GM23338 (cell line): ENCODE data around the gene RPS19BP1. TPM values are rescaled to one million over a fixed set of nuclear protein-coding genes. Genes with fewer than 3 reads are reported as not detected.
A peak's percentile ranks its signal among the peaks of the same experiment; 100 is the strongest.

Experiments
- ATAC-seq: fragments of 200-7000 bp; cut with Tn5 transposase; 3 replicates; pipeline ENCODE4 v1.9.1; 2020
- DNase-seq: peaks from one replicate; pipeline ENCODE4 v3.0.0-alpha.2; 2015; ENCODE audit warnings: low spot score
- H2AFZ ChIP-seq: fragments of 200-600 bp; sonication (generic); 2 replicates; pipeline ENCODE4 v1.8.0; 2016; ENCODE audit warnings: antibody characterized with exemption, mild to moderate bottlenecking, moderate library complexity
- H3F3A ChIP-seq: fragments of 200-600 bp; sonication (generic); replicated peaks from 2 replicates; pipeline ENCODE4 v1.8.0; 2017; ENCODE audit warnings: antibody characterized with exemption, mixed run types, low read depth
- H3K27ac ChIP-seq: fragments of 200-600 bp; sonication (generic); 2 replicates; pipeline ENCODE4 v1.6.1; 2016; ENCODE audit warnings: low read depth
- H3K27me3 ChIP-seq: fragments of 200-600 bp; sonication (generic); 2 replicates; pipeline ENCODE4 v1.8.0; 2016; ENCODE audit warnings: mild to moderate bottlenecking, mixed run types, moderate library complexity; ENCODE audit not compliant: insufficient read depth
- H3K36me3 ChIP-seq: fragments of 200-600 bp; sonication (generic); 2 replicates; pipeline ENCODE4 v1.8.0; 2016; ENCODE audit warnings: mild to moderate bottlenecking; ENCODE audit not compliant: insufficient read depth
- H3K4me1 ChIP-seq: fragments of 200-600 bp; sonication (generic); 2 replicates; pipeline ENCODE4 v1.8.0; 2016; ENCODE audit warnings: mild to moderate bottlenecking, moderate library complexity; ENCODE audit not compliant: insufficient read depth
- H3K4me2 ChIP-seq: fragments of 200-600 bp; sonication (generic); 2 replicates; pipeline ENCODE4 v1.7.1; 2017; ENCODE audit warnings: mixed run types
- H3K4me3 ChIP-seq: fragments of 200-600 bp; sonication (generic); 2 replicates; pipeline ENCODE4 v1.6.1; 2016; ENCODE audit warnings: mixed run types
- H3K79me2 ChIP-seq: fragments of 200-600 bp; sonication (generic); replicated peaks from 2 replicates; pipeline ENCODE4 v1.8.0; 2017; ENCODE audit warnings: mild to moderate bottlenecking; ENCODE audit not compliant: insufficient read depth
- H3K9me2 ChIP-seq: fragments of 200-600 bp; sonication (generic); 2 replicates; pipeline ENCODE4 v1.8.0; 2017; ENCODE audit not compliant: insufficient read depth
- H4K20me1 ChIP-seq: fragments of 200-600 bp; sonication (generic); replicated peaks from 2 replicates; pipeline ENCODE4 v1.8.0; 2017; ENCODE audit warnings: mild to moderate bottlenecking; ENCODE audit not compliant: insufficient read depth
- H3K27ac Mint-ChIP-seq: 2 replicates; pipeline ENCODE4 v1.8.0; 2020; ENCODE audit warnings: inconsistent platforms, mild to moderate bottlenecking, moderate library complexity, mixed read lengths
- H3K27me3 Mint-ChIP-seq: 3 replicates; pipeline ENCODE4 v1.8.0; 2022; ENCODE audit warnings: low read depth, mild to moderate bottlenecking, moderate library complexity, mixed read lengths, inconsistent platforms; ENCODE audit not compliant: insufficient read depth, poor library complexity
- H3K36me3 Mint-ChIP-seq: 3 replicates; pipeline ENCODE4 v1.8.0; 2021; ENCODE audit warnings: low read depth, mild to moderate bottlenecking, inconsistent platforms, moderate library complexity, mixed read lengths
- H3K4me1 Mint-ChIP-seq: 3 replicates; pipeline ENCODE4 v1.8.0; 2020; ENCODE audit warnings: mild to moderate bottlenecking, inconsistent platforms, mixed read lengths
- H3K4me3 Mint-ChIP-seq: 3 replicates; pipeline ENCODE4 v1.8.0; 2021; ENCODE audit warnings: moderate library complexity, mild to moderate bottlenecking, inconsistent platforms, mixed read lengths
- H3K9me3 Mint-ChIP-seq: 3 replicates; pipeline ENCODE4 v1.8.0; 2020; ENCODE audit warnings: moderate library complexity, mild to moderate bottlenecking, inconsistent platforms, mixed read lengths
- CREB1 ChIP-seq: fragments of 250-450 bp; sonication (Bioruptor Pico); IDR thresholded peaks from 2 replicates; pipeline ENCODE4 v1.5.0; 2020; ENCODE audit warnings: low read depth, mild to moderate bottlenecking, moderate library complexity
- ETS1 ChIP-seq: IDR thresholded peaks from 2 replicates; pipeline ENCODE4 v1.6.1; 2016; ENCODE audit warnings: antibody characterized with exemption
- EZH2 ChIP-seq: fragments of 200-600 bp; sonication (generic); IDR thresholded peaks from one replicate; pipeline ENCODE4 v1.8.0; 2017; ENCODE audit warnings: antibody characterized with exemption, mild to moderate bottlenecking, low read depth; ENCODE audit not compliant: unreplicated experiment
- EZH2phosphoT487 ChIP-seq: fragments of 200-600 bp; sonication (generic); IDR thresholded peaks from one replicate; pipeline ENCODE4 v1.8.1; 2018; ENCODE audit warnings: antibody characterized with exemption; ENCODE audit not compliant: unreplicated experiment
- POLR2AphosphoS5 ChIP-seq: IDR thresholded peaks from 2 replicates; pipeline ENCODE4 v1.6.1; 2016; ENCODE audit warnings: antibody characterized with exemption, low read depth
- REST ChIP-seq: IDR thresholded peaks from one replicate; pipeline ENCODE4 v1.6.1; 2018; ENCODE audit warnings: antibody characterized with exemption; ENCODE audit not compliant: unreplicated experiment
- STAT1 ChIP-seq: IDR thresholded peaks from one replicate; pipeline ENCODE4 v1.6.1; 2016; ENCODE audit warnings: antibody characterized with exemption; ENCODE audit not compliant: unreplicated experiment
- ZNF114 ChIP-seq: fragments of 250-450 bp; sonication (Bioruptor Pico); IDR thresholded peaks from 2 replicates; pipeline ENCODE4 v1.5.0; 2020; ENCODE audit warnings: mild to moderate bottlenecking, moderate library complexity
- ZNF331 ChIP-seq: fragments of 250-450 bp; sonication (Bioruptor Pico); IDR thresholded peaks from 2 replicates; pipeline ENCODE4 v1.5.0; 2020; ENCODE audit warnings: low read depth, mild to moderate bottlenecking, moderate library complexity
- polyA plus RNA-seq: library from polyadenylated mRNA; unstranded; fragments of >200 nt; fragmentation: Nextera tagmentation; extraction: Ambion mirVana; gene quantifications from 2 replicates; pipeline ENCODE4 v1.2.1, GENCODE V29; 2016
- total RNA-seq: library from RNA; depleted of rRNA; stranded (reverse); fragments of >200 nt; shearing (Covaris generic); gene quantifications from 2 replicates; pipeline ENCODE4 v1.2.3, GENCODE V29; 2014
- TF ChIP-seq, protein P1 (sequence below): fragments of 250-450 bp; sonication (Bioruptor Pico); IDR thresholded peaks from 2 replicates; pipeline ENCODE4 v1.5.0; 2020; ENCODE audit warnings: mild to moderate bottlenecking, moderate library complexity

RPS19BP1 gene
- total and polyA plus RNA-seq, 2 experiments from 2014 or later: 153 to 215 TPM

DNA sequence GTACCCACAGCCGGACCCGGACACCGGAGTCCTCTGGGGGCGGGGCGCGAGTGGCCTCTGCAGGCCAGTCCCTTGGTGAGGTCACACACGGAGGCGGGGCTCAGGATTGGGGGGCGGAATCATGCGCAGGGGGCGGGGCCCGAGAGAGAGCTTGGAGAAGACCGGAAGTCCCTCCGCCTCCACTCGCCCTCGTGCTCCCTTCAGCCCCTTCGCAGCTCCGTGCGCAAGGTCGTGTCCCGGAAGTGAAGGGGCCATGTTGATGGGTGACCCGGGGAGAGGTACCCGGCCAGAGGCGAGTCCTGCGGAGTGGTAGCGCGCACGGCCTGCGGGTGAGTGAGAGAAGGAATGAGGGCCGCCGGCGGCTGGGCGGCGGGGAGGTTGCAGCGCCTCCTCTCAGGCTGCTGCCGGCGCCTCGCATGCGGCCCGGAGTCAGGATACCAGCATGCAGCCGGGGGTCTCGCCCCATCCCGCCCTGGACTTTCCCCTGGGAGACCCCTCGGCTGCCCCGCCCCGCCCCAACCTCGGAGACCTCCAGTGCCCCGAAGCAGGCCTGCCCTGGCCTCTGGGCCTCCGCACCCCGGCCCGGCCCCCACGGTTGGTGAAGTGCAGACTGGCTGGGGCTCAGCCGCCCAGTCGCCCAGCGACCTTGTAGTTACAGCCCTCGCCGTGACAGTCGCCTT lies 30.3 kb downstream of the RPS19BP1 start, which contains the start of gene MIEF1:
TSS of gene MIEF1 (plus strand) at position 182 of the 680 bp plus-strand sequence. CDS start 9,005 bp downstream, outside the sequence.
- Histone ChIP-seq H3K4me2 (peak within 1 kb of the TSS; percentile 98), H3K27me3 (peaks cover 40% of the 10 kb centered on the region), H3K36me3 (peaks cover 19% of the 10 kb centered on the region), H4K20me1 (peaks cover 38% of the 10 kb centered on the region), H3K79me2 (peaks cover 25% of the 10 kb centered on the region), H3K4me3 (peak within 1 kb of the TSS; percentile 99), H2AFZ (peak within 1 kb of the TSS; percentile 88), H3F3A (peaks cover 13% of the 10 kb centered on the region; the same call in 1 of the 2 replicates), H3K27ac (no peak within 1 kb of the TSS), H3K9me2 (no peaks in the 10 kb centered on the region), H3K4me1 (peaks cover 13% of the 10 kb centered on the region)
- ATAC-seq (peak; percentile 98), DNase-seq (peak; percentile 99)
- H3K4me3 Mint-ChIP-seq: peak within 1 kb of the TSS; percentile 88
- H3K4me1 Mint-ChIP-seq: peaks cover 11% of the 10 kb centered on the region
- no peaks in the 10 kb centered on the region; the same call in 1 of the 3 replicates for H3K9me3 Mint-ChIP-seq
- H3K36me3 Mint-ChIP-seq: peaks cover 34% of the 10 kb centered on the region
- peak; percentile 83 for TF ChIP-seq ETS1
- TF ChIP-seq CREB1: peak; percentile 40
- TF ChIP-seq POLR2AphosphoS5: peak; percentile 91
- TF ChIP-seq EZH2phosphoT487: no peak
- peaks cover 62% of the 10 kb centered on the region for H3K27me3 Mint-ChIP-seq
- H3K27ac Mint-ChIP-seq: peak within 1 kb of the TSS; percentile 61; the same call in 1 of the 2 replicates

GRCh38 chr22:39501644-39502108 lies 30.9 kb downstream of the RPS19BP1 start:
- Histone ChIP-seq H3K27ac (no peak overlapping the region), H3K27me3 (peaks cover 36% of the 10 kb centered on the region), H3K4me3 (peak overlapping the region; percentile 99), H4K20me1 (peaks cover 36% of the 10 kb centered on the region), H3K9me2 (no peaks in the 10 kb centered on the region), H3F3A (peaks cover 13% of the 10 kb centered on the region; the same call in 1 of the 2 replicates), H3K79me2 (peaks cover 25% of the 10 kb centered on the region), H2AFZ (peak overlapping the region; percentile 88; the same call in 1 of the 2 replicates), H3K36me3 (peaks cover 16% of the 10 kb centered on the region), H3K4me2 (peak overlapping the region; percentile 98), H3K4me1 (peaks cover 13% of the 10 kb centered on the region)
- Mint-ChIP-seq H3K36me3 (peaks cover 29% of the 10 kb centered on the region), H3K9me3 (no peaks in the 10 kb centered on the region; the same call in 1 of the 3 replicates), H3K4me1 (peaks cover 11% of the 10 kb centered on the region), H3K27ac (no peak overlapping the region; the same call in 1 of the 2 replicates), H3K27me3 (peaks cover 60% of the 10 kb centered on the region), H3K4me3 (peak overlapping the region; percentile 88)
- ATAC-seq: peak; percentile 56
- DNase-seq: no peak
- TF ChIP-seq, protein P1, sequence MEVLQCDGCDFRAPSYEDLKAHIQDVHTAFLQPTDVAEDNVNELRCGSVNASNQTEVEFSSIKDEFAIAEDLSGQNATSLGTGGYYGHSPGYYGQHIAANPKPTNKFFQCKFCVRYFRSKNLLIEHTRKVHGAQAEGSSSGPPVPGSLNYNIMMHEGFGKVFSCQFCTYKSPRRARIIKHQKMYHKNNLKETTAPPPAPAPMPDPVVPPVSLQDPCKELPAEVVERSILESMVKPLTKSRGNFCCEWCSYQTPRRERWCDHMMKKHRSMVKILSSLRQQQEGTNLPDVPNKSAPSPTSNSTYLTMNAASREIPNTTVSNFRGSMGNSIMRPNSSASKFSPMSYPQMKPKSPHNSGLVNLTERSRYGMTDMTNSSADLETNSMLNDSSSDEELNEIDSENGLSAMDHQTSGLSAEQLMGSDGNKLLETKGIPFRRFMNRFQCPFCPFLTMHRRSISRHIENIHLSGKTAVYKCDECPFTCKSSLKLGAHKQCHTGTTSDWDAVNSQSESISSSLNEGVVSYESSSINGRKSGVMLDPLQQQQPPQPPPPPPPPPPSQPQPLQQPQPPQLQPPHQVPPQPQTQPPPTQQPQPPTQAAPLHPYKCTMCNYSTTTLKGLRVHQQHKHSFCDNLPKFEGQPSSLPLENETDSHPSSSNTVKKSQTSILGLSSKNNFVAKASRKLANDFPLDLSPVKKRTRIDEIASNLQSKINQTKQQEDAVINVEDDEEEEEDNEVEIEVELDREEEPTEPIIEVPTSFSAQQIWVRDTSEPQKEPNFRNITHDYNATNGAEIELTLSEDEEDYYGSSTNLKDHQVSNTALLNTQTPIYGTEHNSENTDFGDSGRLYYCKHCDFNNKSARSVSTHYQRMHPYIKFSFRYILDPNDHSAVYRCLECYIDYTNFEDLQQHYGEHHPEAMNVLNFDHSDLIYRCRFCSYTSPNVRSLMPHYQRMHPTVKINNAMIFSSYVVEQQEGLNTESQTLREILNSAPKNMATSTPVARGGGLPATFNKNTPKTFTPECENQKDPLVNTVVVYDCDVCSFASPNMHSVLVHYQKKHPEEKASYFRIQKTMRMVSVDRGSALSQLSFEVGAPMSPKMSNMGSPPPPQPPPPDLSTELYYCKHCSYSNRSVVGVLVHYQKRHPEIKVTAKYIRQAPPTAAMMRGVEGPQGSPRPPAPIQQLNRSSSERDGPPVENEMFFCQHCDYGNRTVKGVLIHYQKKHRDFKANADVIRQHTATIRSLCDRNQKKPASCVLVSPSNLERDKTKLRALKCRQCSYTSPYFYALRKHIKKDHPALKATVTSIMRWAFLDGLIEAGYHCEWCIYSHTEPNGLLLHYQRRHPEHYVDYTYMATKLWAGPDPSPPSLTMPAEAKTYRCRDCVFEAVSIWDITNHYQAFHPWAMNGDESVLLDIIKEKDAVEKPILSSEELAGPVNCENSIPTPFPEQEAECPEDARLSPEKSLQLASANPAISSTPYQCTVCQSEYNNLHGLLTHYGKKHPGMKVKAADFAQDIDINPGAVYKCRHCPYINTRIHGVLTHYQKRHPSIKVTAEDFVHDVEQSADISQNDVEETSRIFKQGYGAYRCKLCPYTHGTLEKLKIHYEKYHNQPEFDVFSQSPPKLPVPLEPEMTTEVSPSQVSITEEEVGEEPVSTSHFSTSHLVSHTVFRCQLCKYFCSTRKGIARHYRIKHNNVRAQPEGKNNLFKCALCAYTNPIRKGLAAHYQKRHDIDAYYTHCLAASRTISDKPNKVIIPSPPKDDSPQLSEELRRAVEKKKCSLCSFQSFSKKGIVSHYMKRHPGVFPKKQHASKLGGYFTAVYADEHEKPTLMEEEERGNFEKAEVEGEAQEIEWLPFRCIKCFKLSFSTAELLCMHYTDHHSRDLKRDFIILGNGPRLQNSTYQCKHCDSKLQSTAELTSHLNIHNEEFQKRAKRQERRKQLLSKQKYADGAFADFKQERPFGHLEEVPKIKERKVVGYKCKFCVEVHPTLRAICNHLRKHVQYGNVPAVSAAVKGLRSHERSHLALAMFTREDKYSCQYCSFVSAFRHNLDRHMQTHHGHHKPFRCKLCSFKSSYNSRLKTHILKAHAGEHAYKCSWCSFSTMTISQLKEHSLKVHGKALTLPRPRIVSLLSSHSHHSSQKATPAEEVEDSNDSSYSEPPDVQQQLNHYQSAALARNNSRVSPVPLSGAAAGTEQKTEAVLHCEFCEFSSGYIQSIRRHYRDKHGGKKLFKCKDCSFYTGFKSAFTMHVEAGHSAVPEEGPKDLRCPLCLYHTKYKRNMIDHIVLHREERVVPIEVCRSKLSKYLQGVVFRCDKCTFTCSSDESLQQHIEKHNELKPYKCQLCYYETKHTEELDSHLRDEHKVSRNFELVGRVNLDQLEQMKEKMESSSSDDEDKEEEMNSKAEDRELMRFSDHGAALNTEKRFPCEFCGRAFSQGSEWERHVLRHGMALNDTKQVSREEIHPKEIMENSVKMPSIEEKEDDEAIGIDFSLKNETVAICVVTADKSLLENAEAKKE (CRISPR knock-in tag): no peak
- TF ChIP-seq POLR2AphosphoS5: no peak
- no peak for TF ChIP-seq REST
- TF ChIP-seq EZH2: no peak
- no peak for TF ChIP-seq ZNF114 (CRISPR knock-in tag)
- TF ChIP-seq STAT1: no peak
- no peak for TF ChIP-seq ZNF331 (CRISPR knock-in tag)
- TF ChIP-seq EZH2phosphoT487: no peak
